Loucy (cell line): Measurements from ENCODE around the gene CCNF.

Experiments used
- H2AFZ ChIP-seq: fragments of 200-600 bp; sonication (generic); 2 replicates; pipeline ENCODE4 v1.6.0; 2016; ENCODE audit warnings: antibody characterized with exemption, mild to moderate bottlenecking, low read length, moderate library complexity
- H3F3A ChIP-seq: fragments of 200-600 bp; 2 replicates; pipeline ENCODE4 v1.6.0; 2016; ENCODE audit warnings: antibody characterized with exemption, low read depth, mild to moderate bottlenecking
- H3K27me3 ChIP-seq: fragments of 200-600 bp; sonication (generic); 2 replicates; pipeline ENCODE4 v1.6.1; 2014; ENCODE audit warnings: low read length, mild to moderate bottlenecking; ENCODE audit not compliant: insufficient read depth, poor library complexity, severe bottlenecking
- H3K36me3 ChIP-seq: fragments of 200-600 bp; sonication (generic); 2 replicates; pipeline ENCODE4 v1.6.1; 2016; ENCODE audit warnings: low read length; ENCODE audit not compliant: insufficient read depth
- H3K4me1 ChIP-seq: fragments of 200-600 bp; sonication (generic); 2 replicates; pipeline ENCODE4 v1.5.1; 2014; ENCODE audit warnings: low read length, mild to moderate bottlenecking; ENCODE audit not compliant: insufficient read depth, poor library complexity, severe bottlenecking
- H3K4me2 ChIP-seq: fragments of 200-600 bp; sonication (generic); 2 replicates; pipeline ENCODE4 v1.6.0; 2014; ENCODE audit warnings: antibody characterized with exemption, low read length, low read depth, mild to moderate bottlenecking; ENCODE audit not compliant: poor library complexity, severe bottlenecking
- H3K4me3 ChIP-seq: fragments of 200-600 bp; sonication (generic); 2 replicates; pipeline ENCODE4 v1.5.1; 2014; ENCODE audit warnings: low read length, mild to moderate bottlenecking, mixed read lengths; ENCODE audit not compliant: poor library complexity, severe bottlenecking
- H3K79me2 ChIP-seq: fragments of 200-600 bp; sonication (generic); 2 replicates; pipeline ENCODE4 v1.6.1; 2014; ENCODE audit warnings: low read length; ENCODE audit not compliant: insufficient read depth
- H3K9ac ChIP-seq: fragments of 200-600 bp; sonication (generic); 2 replicates; pipeline ENCODE4 v1.6.0; 2014; ENCODE audit warnings: mild to moderate bottlenecking, low read depth, low read length, moderate library complexity; ENCODE audit not compliant: poor library complexity, severe bottlenecking
- H3K9me2 ChIP-seq: fragments of 200-600 bp; sonication (generic); replicated peaks from 2 replicates; pipeline ENCODE4 v1.6.1; 2016; ENCODE audit warnings: low read depth, low read length, mixed read lengths
- H3K9me3 ChIP-seq: fragments of 200-600 bp; sonication (generic); 2 replicates; pipeline ENCODE4 v1.6.1; 2014; ENCODE audit warnings: mild to moderate bottlenecking, antibody characterized with exemption, low read length, low read depth; ENCODE audit not compliant: insufficient read depth
- H4K20me1 ChIP-seq: fragments of 200-600 bp; sonication (generic); 2 replicates; pipeline ENCODE4 v1.6.0; 2014; ENCODE audit warnings: antibody characterized with exemption, low read length, mild to moderate bottlenecking; ENCODE audit not compliant: insufficient read depth, poor library complexity, severe bottlenecking
- EZH2phosphoT487 ChIP-seq: fragments of 200-600 bp; IDR thresholded peaks from 2 replicates; pipeline ENCODE4 v1.6.1; 2018; ENCODE audit warnings: antibody characterized with exemption, mild to moderate bottlenecking, moderate library complexity, borderline replicate concordance
- TF ChIP-seq, protein P1 (sequence below): fragments of 200-600 bp; sonication (generic); conservative IDR thresholded peaks from 2 replicates; pipeline ENCODE4 v1.5.1; 2014; ENCODE audit warnings: mild to moderate bottlenecking, antibody characterized with exemption, low read length

CCNF gene

DNA sequence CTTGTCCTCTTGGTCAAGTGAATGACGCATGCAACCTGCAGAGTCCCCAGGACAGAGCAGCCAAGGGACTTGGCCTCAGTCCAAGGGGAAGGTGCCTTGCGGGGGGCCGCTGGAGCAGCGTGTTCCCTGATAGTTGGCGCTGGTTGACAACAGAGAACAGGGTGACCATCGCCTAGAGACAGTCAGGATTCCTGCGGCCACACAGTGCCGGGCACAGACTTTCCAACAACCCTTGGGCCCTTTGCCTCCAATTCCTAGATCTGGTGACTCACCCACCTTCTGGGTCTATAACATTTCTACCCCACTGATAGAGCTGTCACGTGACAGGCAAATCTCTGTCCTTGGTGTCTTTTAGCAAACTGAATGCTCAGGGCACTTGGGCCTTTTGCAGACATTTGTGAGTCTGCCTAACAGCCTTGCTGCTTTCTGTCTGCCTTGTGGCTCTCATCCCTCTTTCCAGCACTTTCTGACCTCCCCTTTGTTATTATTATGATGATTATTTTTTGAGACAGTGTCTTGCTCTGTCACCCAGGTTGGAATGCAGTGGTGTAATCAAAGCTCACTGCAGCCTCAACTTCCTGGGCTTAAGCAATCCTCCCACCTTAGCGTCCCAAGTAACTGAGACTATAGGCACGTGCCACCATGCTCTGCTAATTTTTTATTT is 18.8 kb downstream of the CCNF start:
- H3K9ac ChIP-seq: no peak overlapping the region
- H3K36me3 ChIP-seq: peaks cover 49% of the 10 kb centered on the region; the same call in 1 of the 2 replicates
- no peak overlapping the region for H3K4me2 ChIP-seq
- no peaks in the 10 kb centered on the region for H4K20me1 ChIP-seq
- no peaks in the 10 kb centered on the region for H3K4me1 ChIP-seq
- H3K27me3 ChIP-seq: no peaks in the 10 kb centered on the region
- no peaks in the 10 kb centered on the region for H3K79me2 ChIP-seq
- H3K9me2 ChIP-seq: no peaks in the 10 kb centered on the region
- H3K9me3 ChIP-seq: no peaks in the 10 kb centered on the region
- no peak overlapping the region for H2AFZ ChIP-seq
- H3K4me3 ChIP-seq: no peak overlapping the region
- no peaks in the 10 kb centered on the region for H3F3A ChIP-seq
- TF ChIP-seq, protein P1, sequence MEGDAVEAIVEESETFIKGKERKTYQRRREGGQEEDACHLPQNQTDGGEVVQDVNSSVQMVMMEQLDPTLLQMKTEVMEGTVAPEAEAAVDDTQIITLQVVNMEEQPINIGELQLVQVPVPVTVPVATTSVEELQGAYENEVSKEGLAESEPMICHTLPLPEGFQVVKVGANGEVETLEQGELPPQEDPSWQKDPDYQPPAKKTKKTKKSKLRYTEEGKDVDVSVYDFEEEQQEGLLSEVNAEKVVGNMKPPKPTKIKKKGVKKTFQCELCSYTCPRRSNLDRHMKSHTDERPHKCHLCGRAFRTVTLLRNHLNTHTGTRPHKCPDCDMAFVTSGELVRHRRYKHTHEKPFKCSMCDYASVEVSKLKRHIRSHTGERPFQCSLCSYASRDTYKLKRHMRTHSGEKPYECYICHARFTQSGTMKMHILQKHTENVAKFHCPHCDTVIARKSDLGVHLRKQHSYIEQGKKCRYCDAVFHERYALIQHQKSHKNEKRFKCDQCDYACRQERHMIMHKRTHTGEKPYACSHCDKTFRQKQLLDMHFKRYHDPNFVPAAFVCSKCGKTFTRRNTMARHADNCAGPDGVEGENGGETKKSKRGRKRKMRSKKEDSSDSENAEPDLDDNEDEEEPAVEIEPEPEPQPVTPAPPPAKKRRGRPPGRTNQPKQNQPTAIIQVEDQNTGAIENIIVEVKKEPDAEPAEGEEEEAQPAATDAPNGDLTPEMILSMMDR: no peak
- TF ChIP-seq EZH2phosphoT487: no peak

DNA sequence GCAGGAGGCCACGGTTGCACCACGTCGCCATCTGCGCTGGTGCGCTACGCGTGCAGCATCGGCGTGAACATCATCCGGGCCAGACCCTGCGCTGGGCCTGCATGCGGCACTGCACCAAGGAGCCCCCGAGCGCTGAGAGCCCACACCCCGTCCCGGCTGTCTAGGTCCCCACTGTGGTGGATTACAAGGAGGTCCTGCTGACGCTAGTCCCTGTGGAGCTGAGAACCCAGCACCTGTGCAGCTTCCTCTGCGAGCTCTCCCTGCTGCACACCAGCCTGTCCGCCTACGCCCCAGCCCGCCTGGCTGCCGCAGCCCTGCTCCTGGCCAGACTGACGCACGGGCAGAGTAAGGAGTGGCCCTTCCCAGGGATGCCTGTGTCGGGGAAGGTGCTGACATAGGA is 19.9 kb downstream of the CCNF start:
- H3K4me3 ChIP-seq: no peak overlapping the region
- no peaks in the 10 kb centered on the region for H3K9me3 ChIP-seq
- H3K79me2 ChIP-seq: no peaks in the 10 kb centered on the region
- H3K9ac ChIP-seq: no peak overlapping the region
- no peaks in the 10 kb centered on the region for H4K20me1 ChIP-seq
- H3K4me2 ChIP-seq: no peak overlapping the region
- no peaks in the 10 kb centered on the region for H3K9me2 ChIP-seq
- no peak overlapping the region for H2AFZ ChIP-seq
- TF ChIP-seq, protein P1: no peak
- TF ChIP-seq EZH2phosphoT487: no peak
- H3K4me1 ChIP-seq: no peaks in the 10 kb centered on the region
- peaks cover 59% of the 10 kb centered on the region; the same call in 1 of the 2 replicates for H3K36me3 ChIP-seq
- no peaks in the 10 kb centered on the region for H3K27me3 ChIP-seq
- H3F3A ChIP-seq: no peaks in the 10 kb centered on the region

DNA sequence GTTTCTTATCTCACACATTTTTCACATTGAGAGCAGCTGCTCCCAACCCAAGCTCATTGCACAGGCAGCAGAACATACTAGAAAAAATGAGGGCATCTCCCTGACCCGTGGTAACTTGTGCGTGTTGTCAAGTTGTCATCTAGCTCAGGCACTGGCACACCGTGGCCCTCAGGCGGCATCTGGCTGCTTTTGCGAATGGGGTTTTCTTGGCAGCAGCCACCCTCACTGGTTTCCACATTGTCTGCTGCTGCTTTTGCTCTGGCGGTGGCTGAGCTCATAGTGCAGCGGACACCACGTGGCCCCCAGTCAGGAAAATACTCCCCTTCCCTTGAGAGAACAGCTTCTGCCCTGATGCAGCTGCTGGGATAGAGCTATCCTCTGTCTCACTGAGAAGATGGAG is 21.3 kb downstream of the CCNF start:
- H3K4me2 ChIP-seq: no peak overlapping the region
- no peaks in the 10 kb centered on the region for H3K79me2 ChIP-seq
- no peaks in the 10 kb centered on the region for H3K4me1 ChIP-seq
- no peaks in the 10 kb centered on the region for H3K9me2 ChIP-seq
- no peaks in the 10 kb centered on the region for H3K27me3 ChIP-seq
- no peak overlapping the region for H3K4me3 ChIP-seq
- H3F3A ChIP-seq: no peaks in the 10 kb centered on the region
- H4K20me1 ChIP-seq: no peaks in the 10 kb centered on the region
- H3K36me3 ChIP-seq: peaks cover 55% of the 10 kb centered on the region; the same call in 1 of the 2 replicates
- no peak for TF ChIP-seq EZH2phosphoT487
- TF ChIP-seq, protein P1: no peak
- H3K9ac ChIP-seq: no peak overlapping the region
- no peaks in the 10 kb centered on the region for H3K9me3 ChIP-seq
- H2AFZ ChIP-seq: no peak overlapping the region
